K562 (cell line): ENCODE results near the gene ERCC1. TPM values are rescaled to one million over a fixed set of nuclear protein-coding genes. Genes with fewer than 3 reads are reported as not detected.

ENCODE experiments used
- ARID2 ChIP-seq: fragments of 450-650 bp; IDR thresholded peaks from 2 replicates; pipeline ENCODE4 v1.6.1; 2017; ENCODE audit warnings: antibody characterized with exemption, mild to moderate bottlenecking
- BCL6 ChIP-seq: fragments of 250-450 bp; sonication (Bioruptor Pico); IDR thresholded peaks from 2 replicates; pipeline ENCODE4 v1.4.0; 2020
- COPS2 ChIP-seq: fragments of 450-650 bp; conservative IDR thresholded peaks from 2 replicates; pipeline ENCODE4 v1.6.1; 2016; ENCODE audit warnings: mild to moderate bottlenecking, moderate library complexity
- CREBBP ChIP-seq: IDR thresholded peaks from one replicate; pipeline ENCODE4 v1.6.1; 2012; ENCODE audit warnings: low read depth, mild to moderate bottlenecking, control low read depth, inconsistent platforms, low read length
- CXXC5 ChIP-seq: fragments of 250-450 bp; sonication (Bioruptor Pico); IDR thresholded peaks from 2 replicates; pipeline ENCODE4 v1.8.0; 2022; ENCODE audit warnings: inconsistent platforms, mild to moderate bottlenecking, moderate library complexity
- E2F8 ChIP-seq: fragments of 450-650 bp; IDR thresholded peaks from 2 replicates; pipeline ENCODE4 v1.7.1; 2018; ENCODE audit warnings: mild to moderate bottlenecking, low read depth; ENCODE audit not compliant: partially characterized antibody
- HBP1 ChIP-seq: fragments of 450-650 bp; formaldehyde crosslinking; IDR thresholded peaks from 2 replicates; pipeline ENCODE4 v1.4.0; 2022; ENCODE audit warnings: missing genetic modification characterization
- HDAC6 ChIP-seq: IDR thresholded peaks from 2 replicates; pipeline ENCODE4 v1.6.1; 2012; ENCODE audit warnings: low read depth, mild to moderate bottlenecking, control low read depth, inconsistent platforms, low read length, moderate library complexity
- HES1 ChIP-seq: fragments of 450-650 bp; IDR thresholded peaks from 2 replicates; pipeline ENCODE4 v1.6.1; 2016; ENCODE audit warnings: low read depth, mild to moderate bottlenecking, moderate library complexity
- LCOR ChIP-seq: sonication (generic); formaldehyde crosslinking; IDR thresholded peaks from 2 replicates; pipeline ENCODE4 v1.8.0; 2022; ENCODE audit warnings: mild to moderate bottlenecking, missing genetic modification reagents
- NCOR1 ChIP-seq: fragments of 450-650 bp; IDR thresholded peaks from 2 replicates; pipeline ENCODE4 v1.6.1; 2016; ENCODE audit warnings: mild to moderate bottlenecking, moderate library complexity
- POLR3A ChIP-seq: IDR thresholded peaks from 2 replicates; pipeline ENCODE4 v1.6.1; 2011; ENCODE audit warnings: borderline replicate concordance, mild to moderate bottlenecking, moderate library complexity; ENCODE audit not compliant: insufficient read length, insufficient read depth; ENCODE audit errors: extremely low read depth
- PTRF ChIP-seq: fragments of 450-650 bp; IDR thresholded peaks from 2 replicates; pipeline ENCODE4 v1.6.1; 2016; ENCODE audit warnings: mild to moderate bottlenecking, missing genetic modification characterization, missing compliant biosample characterization
- SAFB2 ChIP-seq: fragments of 200-400 bp; formaldehyde crosslinking; IDR thresholded peaks from 2 replicates; pipeline ENCODE4 v1.6.1; 2018; ENCODE audit warnings: borderline replicate concordance, low read length, low read depth, moderate library complexity; ENCODE audit not compliant: severe bottlenecking
- TAF1 ChIP-seq: IDR thresholded peaks from 2 replicates; pipeline ENCODE4 v1.6.1; 2011; ENCODE audit warnings: mild to moderate bottlenecking, low read length, moderate library complexity; ENCODE audit not compliant: insufficient read depth, control insufficient read depth, severe bottlenecking; ENCODE audit errors: extremely low read depth
- TEAD4 ChIP-seq, 2 experiments: sonication (generic) in 1 of 2; formaldehyde crosslinking in 1 of 2; IDR thresholded peaks; 2 replicates each; pipeline versions ENCODE4 v1.6.1 to v1.8.0; 2012 to 2022; ENCODE audit warnings: borderline replicate concordance in 1 of 2, inconsistent platforms in 1 of 2, low read length in 1 of 2, mild to moderate bottlenecking in 1 of 2, missing genetic modification reagents in 1 of 2
- YBX1 ChIP-seq: fragments of 450-650 bp; IDR thresholded peaks from 2 replicates; pipeline ENCODE4 v1.7.1; 2016; ENCODE audit warnings: mild to moderate bottlenecking
- ZFP91 ChIP-seq: sonication (generic); formaldehyde crosslinking; IDR thresholded peaks from 2 replicates; pipeline ENCODE4 v1.8.0; 2022; ENCODE audit warnings: mild to moderate bottlenecking, missing genetic modification reagents
- ZNF140 ChIP-seq: fragments of 250-450 bp; sonication (Bioruptor Pico); IDR thresholded peaks from 2 replicates; pipeline ENCODE4 v1.8.0; 2021; ENCODE audit warnings: moderate library complexity, mild to moderate bottlenecking, inconsistent platforms
- ZNF277 ChIP-seq: fragments of 250-450 bp; sonication (Bioruptor Pico); IDR thresholded peaks from 2 replicates; pipeline ENCODE4 v1.8.0; 2022; ENCODE audit warnings: inconsistent platforms, mild to moderate bottlenecking, moderate library complexity, borderline replicate concordance
- polyA plus RNA-seq, 8 experiments: library from polyadenylated mRNA; depleted of rRNA in 4 of 8; stranded (reverse) in 5 of 8; unstranded in 3 of 8; fragments of >200 nt; fragmentation: Nextera tagmentation in 2 of 8; fragmentation: Illumina TruSeq in 1 of 8; extraction: Ambion mirVana in 2 of 8; extraction: Trizol in 1 of 8; gene quantifications; 2 replicates each; pipeline versions ENCODE4 v1.2.1 to v1.2.3, GENCODE V29; 2011 to 2014; ENCODE audit warnings: inconsistent platforms in 1 of 8, missing spikeins in 1 of 8
- total RNA-seq, 7 experiments: library from RNA; depleted of rRNA in 6 of 7; stranded (reverse); fragments of >200 nt in 6 of 7; fragmentation: Illumina TruSeq in 2 of 7; extraction: Trizol in 2 of 7; gene quantifications; 2 replicates each; pipeline versions ENCODE4 v1.2.1 to v1.2.3, GENCODE V29; 2011 to 2021; ENCODE audit warnings: low replicate concordance in 1 of 7

The ERCC1 gene
- total and polyA plus RNA-seq, 9 of the 15 experiments (the other 6 are each of a cell fraction or from before 2014, with no cell fraction given), result 9.3 to 92.6 (median 60.0) TPM

GRCh38 chr19:45444318-45445041 lies 20.8 kb upstream of the ERCC1 start (continued):
- TF ChIP-seq CREBBP (no peak), TEAD4 (IDR thresholded peaks at IDR 0.05; ENCODE audit: low read length) (no peak), TEAD4 (CRISPR knock-in tag; IDR thresholded peaks at IDR 0.05; ENCODE audit: borderline replicate concordance) (no peak), NCOR1 (peak; percentile 60), CXXC5 (CRISPR knock-in tag) (peak; percentile 67), ZFP91 (CRISPR knock-in tag) (no peak), HBP1 (CRISPR knock-in tag) (no peak), YBX1 (no peak), LCOR (CRISPR knock-in tag) (no peak), HES1 (no peak), BCL6 (CRISPR knock-in tag) (no peak), ARID2 (no peak), ZNF277 (CRISPR knock-in tag) (no peak), E2F8 (no peak), ZNF140 (CRISPR knock-in tag) (no peak), SAFB2 (no peak), PTRF (tag) (no peak), POLR3A (no peak), COPS2 (no peak), HDAC6 (no peak), TAF1 (peak; percentile 76)
